GM13976 (cell line): ENCODE results near the gene OR2V1.
A peak's percentile ranks its signal among the peaks of the same experiment; 100 is the strongest.

Experiments used
- DNase-seq: peaks from one replicate; pipeline ENCODE4 v3.0.0; 2012; ENCODE audit warnings: low spot score
- in situ Hi-C: fragments of 300-500 bp; cut with MboI; formaldehyde crosslinking; loops from one replicate; pipeline ENCODE4 v1.12.0; 2022; ENCODE audit warnings: low sequenced_read_pairs, mixed read lengths, inconsistent platforms; ENCODE audit not compliant: unreplicated experiment
- TF ChIP-seq, protein P1 (sequence below): IDR thresholded peaks from 2 replicates; pipeline ENCODE4 v1.5.1; 2012; ENCODE audit warnings: borderline replicate concordance, mild to moderate bottlenecking; ENCODE audit not compliant: insufficient read depth; ENCODE audit errors: extremely low read depth, missing control alignments, control extremely low read depth

The OR2V1 gene

DNA sequence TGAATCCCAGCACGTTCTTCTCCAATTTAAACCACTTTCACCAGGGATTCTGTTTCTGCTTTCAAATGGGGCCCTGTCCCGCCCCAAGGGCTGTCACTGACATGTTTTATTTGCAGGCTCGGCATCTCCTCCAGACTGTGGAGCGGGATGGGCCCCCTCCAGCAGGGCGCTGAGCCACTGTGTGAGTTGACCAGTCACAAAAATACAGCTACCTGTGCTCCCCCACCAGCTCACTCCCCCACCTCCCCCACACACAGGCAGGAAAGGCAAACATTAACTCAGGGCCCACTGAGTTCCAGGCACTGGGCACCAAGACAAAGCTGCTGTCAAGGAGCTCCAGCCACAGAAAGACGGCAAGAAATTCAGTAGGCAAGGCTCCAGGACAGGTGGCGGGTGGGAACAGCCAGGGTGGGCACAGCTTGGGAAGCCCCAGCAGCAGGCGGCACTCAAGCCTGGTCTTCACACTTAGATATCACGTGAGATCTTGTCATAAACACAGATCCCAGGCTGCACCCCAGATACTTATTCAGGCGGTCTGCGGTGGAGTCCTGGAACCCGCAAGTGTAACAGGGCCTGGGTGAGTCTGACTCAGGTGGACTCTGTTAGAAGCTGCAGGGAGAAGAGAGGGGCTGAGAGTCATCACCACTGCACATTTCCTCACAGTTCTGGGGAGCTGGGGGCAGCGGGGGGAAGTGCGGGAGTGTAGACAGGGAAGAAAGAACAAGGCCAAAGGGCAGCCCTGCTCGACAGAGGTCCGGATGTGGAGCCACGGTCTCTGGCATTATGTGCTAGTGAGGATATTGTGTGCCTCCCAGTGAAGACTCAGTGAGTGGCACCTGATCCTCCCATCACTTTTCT, 44.7 kb downstream of the OR2V1 start:
- in situ Hi-C loops = no loop called here
- DNase-seq = no peak

DNA sequence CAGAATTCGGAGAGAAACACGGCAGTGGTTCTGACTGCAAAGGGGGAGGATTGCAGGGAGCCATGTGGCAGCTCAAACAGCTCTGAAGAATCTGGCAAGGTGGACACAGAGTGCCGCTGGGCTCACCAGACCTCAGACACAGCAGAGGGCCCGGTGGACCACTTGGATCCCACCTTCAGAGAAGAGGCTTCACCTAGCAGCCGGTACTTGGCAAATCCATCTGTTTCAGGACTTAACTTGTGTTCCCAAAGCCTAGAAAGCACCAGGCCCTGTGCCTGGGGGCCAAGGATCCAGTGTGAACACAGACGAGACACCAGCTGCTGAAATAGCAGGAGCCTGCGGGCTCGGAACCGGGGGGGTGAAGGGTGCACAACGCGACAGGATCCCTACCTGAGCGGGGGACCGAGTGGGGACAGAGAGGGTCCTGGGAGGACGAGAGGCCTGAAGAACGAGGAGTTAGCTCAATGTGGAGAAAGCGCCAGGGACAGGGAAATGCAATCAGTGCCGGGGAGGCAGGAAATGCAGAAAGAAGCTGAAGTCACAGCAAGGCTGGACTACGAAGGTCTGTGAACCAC, 46.3 kb downstream of the OR2V1 start:
- in situ Hi-C loops = no loop called here
- TF ChIP-seq, protein P1, sequence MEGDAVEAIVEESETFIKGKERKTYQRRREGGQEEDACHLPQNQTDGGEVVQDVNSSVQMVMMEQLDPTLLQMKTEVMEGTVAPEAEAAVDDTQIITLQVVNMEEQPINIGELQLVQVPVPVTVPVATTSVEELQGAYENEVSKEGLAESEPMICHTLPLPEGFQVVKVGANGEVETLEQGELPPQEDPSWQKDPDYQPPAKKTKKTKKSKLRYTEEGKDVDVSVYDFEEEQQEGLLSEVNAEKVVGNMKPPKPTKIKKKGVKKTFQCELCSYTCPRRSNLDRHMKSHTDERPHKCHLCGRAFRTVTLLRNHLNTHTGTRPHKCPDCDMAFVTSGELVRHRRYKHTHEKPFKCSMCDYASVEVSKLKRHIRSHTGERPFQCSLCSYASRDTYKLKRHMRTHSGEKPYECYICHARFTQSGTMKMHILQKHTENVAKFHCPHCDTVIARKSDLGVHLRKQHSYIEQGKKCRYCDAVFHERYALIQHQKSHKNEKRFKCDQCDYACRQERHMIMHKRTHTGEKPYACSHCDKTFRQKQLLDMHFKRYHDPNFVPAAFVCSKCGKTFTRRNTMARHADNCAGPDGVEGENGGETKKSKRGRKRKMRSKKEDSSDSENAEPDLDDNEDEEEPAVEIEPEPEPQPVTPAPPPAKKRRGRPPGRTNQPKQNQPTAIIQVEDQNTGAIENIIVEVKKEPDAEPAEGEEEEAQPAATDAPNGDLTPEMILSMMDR = no peak
- peak; percentile 8 for DNase-seq

More for the DNA sequence above, 44.7 kb downstream of the OR2V1 start:
- TF ChIP-seq, protein P1 = no peak

DNA sequence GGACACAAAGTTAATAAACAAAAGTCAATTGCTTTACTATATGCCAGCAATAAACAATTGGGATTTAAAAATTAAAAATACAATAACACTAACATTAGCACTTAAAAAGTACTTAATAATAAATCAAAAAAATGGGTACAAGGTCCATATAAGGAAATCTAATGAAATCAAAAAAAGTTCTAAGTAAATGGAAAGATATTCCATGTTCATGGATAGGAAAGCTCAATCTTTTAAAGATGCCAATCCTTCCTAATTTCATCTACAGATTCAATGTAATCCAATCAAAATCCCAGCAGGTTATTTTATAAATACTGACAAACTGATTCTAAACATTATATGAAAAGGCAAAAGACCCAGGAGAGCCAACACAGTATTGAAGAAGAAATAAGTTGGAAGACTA, 49.0 kb downstream of the OR2V1 start:
- TF ChIP-seq, protein P1 = no peak
- no peak for DNase-seq
- in situ Hi-C loops = no loop called here

DNA sequence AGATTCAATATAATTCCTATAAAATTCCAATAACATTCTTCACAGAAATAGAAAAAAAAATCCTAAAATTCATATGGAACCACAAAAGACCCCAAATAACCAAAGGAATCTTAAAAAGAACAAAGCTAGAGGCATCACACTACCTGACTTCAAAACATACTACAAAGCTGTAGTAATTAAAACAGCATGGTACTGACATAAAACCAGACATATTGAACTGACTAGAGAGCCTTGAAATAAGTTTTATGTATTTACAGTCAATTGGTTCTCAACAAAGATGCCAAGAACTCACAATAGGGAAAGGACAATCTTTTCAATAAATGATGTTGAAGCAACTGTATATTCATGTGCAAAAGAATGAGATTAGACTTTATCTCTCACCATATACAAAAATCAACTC, 54.0 kb downstream of the OR2V1 start:
- in situ Hi-C loops = no loop called here
- no peak for DNase-seq

More for the DNA sequence above, 54.0 kb downstream of the OR2V1 start:
- TF ChIP-seq, protein P1 = no peak
